Naive thymus-derived CD4-positive, alpha-beta T cell (primary cell): ENCODE measurements around the gene FPR1. TPM values are rescaled to one million over a fixed set of nuclear protein-coding genes. Genes with fewer than 3 reads are reported as not detected.

ENCODE experiments used
- ATAC-seq: fragments of 150-1000 bp; cut with Tn5 transposase; 2 replicates; pipeline ENCODE4 v1.10.0; 2021; ENCODE audit warnings: mild to moderate bottlenecking, moderate library complexity
- CTCF ChIA-PET: fragments of 350-600 bp; sonication (Branson Sonifier 250); formaldehyde crosslinking; loops from one replicate; lab custom pipeline; 2021; ENCODE audit warnings: antibody characterized with exemption; lab: Charles Lee
- POLR2A ChIA-PET: fragments of 350-600 bp; sonication (Branson Sonifier 250); formaldehyde crosslinking; loops from one replicate; lab custom pipeline; 2021; ENCODE audit warnings: antibody characterized with exemption, inconsistent platforms; lab: Charles Lee
- DNase-seq, 9 donors: peaks; one replicate each; pipeline versions ENCODE4 v3.0.0 to v3.0.0-alpha.2; 2020 to 2022; ENCODE audit warnings: mixed read lengths in 1 of 9
- H3K27ac ChIP-seq: one replicate; pipeline ENCODE4 v1.7.0; 2013; ENCODE audit warnings: mild to moderate bottlenecking, low read depth, low read length, moderate library complexity
- H3K27me3 ChIP-seq, 2 donors: one replicate each; pipeline ENCODE4 v1.7.0; 2013; ENCODE audit warnings: low read length in 2 of 2, mild to moderate bottlenecking in 2 of 2, moderate library complexity in 2 of 2; ENCODE audit not compliant: control insufficient read depth in 2 of 2, insufficient read depth in 2 of 2
- H3K36me3 ChIP-seq, 3 experiments: 1 replicate in 2 of 3; 2 replicates in 1 of 3; pipeline ENCODE4 v1.7.0; 2013; ENCODE audit warnings: low read length in 3 of 3, mild to moderate bottlenecking in 3 of 3, moderate library complexity in 1 of 3; ENCODE audit not compliant: insufficient read depth in 3 of 3, control insufficient read depth in 2 of 3
- H3K4me1 ChIP-seq, 2 donors: one replicate each; pipeline ENCODE4 v1.7.0; 2013; ENCODE audit warnings: low read length in 2 of 2, mild to moderate bottlenecking in 2 of 2, moderate library complexity in 1 of 2; ENCODE audit not compliant: control insufficient read depth in 2 of 2, insufficient read depth in 2 of 2
- H3K4me3 ChIP-seq: 2 replicates; pipeline ENCODE4 v1.7.0; 2013; ENCODE audit warnings: mild to moderate bottlenecking, low read length
- H3K9me3 ChIP-seq, 3 experiments: 1 replicate in 2 of 3; 2 replicates in 1 of 3; pipeline ENCODE4 v1.7.0; 2013; ENCODE audit warnings: low read length in 3 of 3; ENCODE audit not compliant: control insufficient read depth in 2 of 3
- H3K27ac Mint-ChIP-seq, 9 donors: one replicate each; pipeline ENCODE4 v1.8.0; 2020 to 2022; ENCODE audit warnings: mixed read lengths in 9 of 9, mild to moderate bottlenecking in 8 of 9, moderate library complexity in 5 of 9, inconsistent platforms in 2 of 9
- H3K27me3 Mint-ChIP-seq, 5 donors: one replicate each; pipeline ENCODE4 v1.8.0; 2021 to 2022; ENCODE audit warnings: mixed read lengths in 5 of 5, mild to moderate bottlenecking in 1 of 5
- H3K36me3 Mint-ChIP-seq, 5 donors: one replicate each; pipeline ENCODE4 v1.8.0; 2020 to 2022; ENCODE audit warnings: mixed read lengths in 5 of 5, mild to moderate bottlenecking in 3 of 5, inconsistent platforms in 1 of 5
- H3K4me1 Mint-ChIP-seq, 7 donors: one replicate each; pipeline ENCODE4 v1.8.0; 2020 to 2022; ENCODE audit warnings: mixed read lengths in 7 of 7, mild to moderate bottlenecking in 3 of 7, inconsistent platforms in 1 of 7
- H3K4me3 Mint-ChIP-seq, 10 donors: one replicate each; pipeline ENCODE4 v1.8.0; 2020 to 2022; ENCODE audit warnings: mild to moderate bottlenecking in 10 of 10, mixed read lengths in 10 of 10, moderate library complexity in 6 of 10, inconsistent platforms in 2 of 10
- H3K9me3 Mint-ChIP-seq, 11 donors: one replicate each; pipeline ENCODE4 v1.8.0; 2020 to 2022; ENCODE audit warnings: mixed read lengths in 11 of 11, mild to moderate bottlenecking in 4 of 11, inconsistent platforms in 1 of 11, moderate library complexity in 1 of 11
- intact Hi-C, 2 donors: fragments of 100-400 bp; cut with micrococcal nuclease; formaldehyde crosslinking; loops; one replicate each; pipeline ENCODE4 v1.15.1; 2023
- polyA plus RNA-seq, 2 donors: library from polyadenylated mRNA; unstranded; fragments of 300-500 nt; fragmentation: Illumina TruSeq; gene quantifications; one replicate each; pipeline ENCODE4 v1.2.3, GENCODE V29; 2021
- total RNA-seq, 6 experiments: library from RNA in 5 of 6; stranded (reverse) in 5 of 6; gene quantifications; 1 replicate in 5 of 6; 2 replicates in 1 of 6; pipeline ENCODE4 v1.2.3 and lab custom pipeline; 2021 to 2026

The FPR1 gene
- total and polyA plus RNA-seq, 7 experiments from 2014 or later: 0.24 to 68.2 (median 0.38) TPM; not detected in 1

DNA sequence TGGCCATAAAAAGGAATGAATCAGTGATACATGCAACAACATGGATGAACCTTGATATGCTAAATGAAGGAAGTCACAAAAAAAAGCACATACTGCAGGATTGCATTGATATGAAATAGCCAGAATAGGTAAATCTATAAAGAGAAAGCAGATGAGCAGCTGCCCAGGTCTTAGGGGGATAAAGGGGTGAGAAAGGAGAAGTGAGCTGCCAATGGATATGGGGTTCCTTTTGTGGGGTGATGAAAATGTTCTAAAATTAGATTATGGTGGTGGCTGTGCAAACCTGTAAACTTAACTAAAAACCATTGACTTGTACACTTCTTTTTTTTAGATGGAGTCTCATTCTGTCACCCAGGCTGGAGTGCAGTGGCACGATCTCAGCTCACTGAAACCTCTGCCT lies 40.0 kb downstream of the FPR1 start:
- Mint-ChIP-seq H3K9me3 (peaks cover 0 to 14% (median 1%) of the 10 kb centered on the region in 11 donors), H3K4me3 (no peak overlapping the region), H3K36me3 (peaks cover 3 to 16% (median 12%) of the 10 kb centered on the region in 5 donors), H3K27ac (no peak overlapping the region), H3K4me1 (peaks cover 0 to 31% (median 9%) of the 10 kb centered on the region in 7 donors), H3K27me3 (peaks cover 0 to 17% (median 11%) of the 10 kb centered on the region in 5 donors)
- Histone ChIP-seq H3K36me3 (peaks cover 0 to 3% (median 0%) of the 10 kb centered on the region in 3 experiments), H3K9me3 (no peaks in the 10 kb centered on the region), H3K27ac (no peak overlapping the region), H3K4me3 (no peak overlapping the region), H3K27me3 (no peaks in the 10 kb centered on the region), H3K4me1 (no peaks in the 10 kb centered on the region)
- intact Hi-C loops: no loop called here
- ChIA-PET POLR2A (no interaction called here), CTCF (no interaction called here)
- DNase-seq: no peak
- ATAC-seq: no peak

DNA sequence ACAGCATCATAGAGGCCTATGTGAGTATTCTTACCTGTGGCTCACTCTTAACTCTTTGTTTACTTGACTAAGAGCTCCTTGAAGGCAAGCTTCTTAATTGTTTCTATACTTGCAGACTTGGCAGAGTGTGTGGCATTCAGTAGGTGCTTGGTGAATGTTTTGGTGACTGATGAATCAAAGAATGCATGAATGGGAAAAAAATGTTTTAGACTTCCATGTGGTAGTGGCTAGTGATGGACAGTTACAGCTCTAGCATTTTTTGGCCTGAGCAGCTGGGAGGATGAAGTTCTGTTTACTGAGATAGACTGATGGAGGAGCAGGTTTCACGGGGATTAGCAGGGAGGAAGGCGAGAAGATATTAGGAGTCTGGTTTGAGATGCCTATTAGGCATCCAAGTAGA lies 41.5 kb downstream of the FPR1 start:
- Mint-ChIP-seq H3K27ac (no peak overlapping the region), H3K9me3 (peaks cover 0 to 5% (median 0%) of the 10 kb centered on the region in 11 donors), H3K4me1 (peaks cover 9 to 47% (median 22%) of the 10 kb centered on the region in 7 donors), H3K4me3 (no peak overlapping the region), H3K36me3 (peaks cover 4 to 28% (median 24%) of the 10 kb centered on the region in 5 donors), H3K27me3 (peaks cover 0 to 13% (median 0%) of the 10 kb centered on the region in 5 donors)
- H3K36me3 ChIP-seq: peaks cover 0 to 5% (median 0%) of the 10 kb centered on the region in 3 experiments
- POLR2A ChIA-PET: no interaction called here
- no peak overlapping the region for H3K27ac ChIP-seq
- no peaks in the 10 kb centered on the region for H3K4me1 ChIP-seq
- H3K4me3 ChIP-seq: no peak overlapping the region
- DNase-seq: no peak
- intact Hi-C loops: no loop called here
- H3K9me3 ChIP-seq: no peaks in the 10 kb centered on the region
- no peaks in the 10 kb centered on the region for H3K27me3 ChIP-seq
- CTCF ChIA-PET: no interaction called here
- ATAC-seq: no peak

DNA sequence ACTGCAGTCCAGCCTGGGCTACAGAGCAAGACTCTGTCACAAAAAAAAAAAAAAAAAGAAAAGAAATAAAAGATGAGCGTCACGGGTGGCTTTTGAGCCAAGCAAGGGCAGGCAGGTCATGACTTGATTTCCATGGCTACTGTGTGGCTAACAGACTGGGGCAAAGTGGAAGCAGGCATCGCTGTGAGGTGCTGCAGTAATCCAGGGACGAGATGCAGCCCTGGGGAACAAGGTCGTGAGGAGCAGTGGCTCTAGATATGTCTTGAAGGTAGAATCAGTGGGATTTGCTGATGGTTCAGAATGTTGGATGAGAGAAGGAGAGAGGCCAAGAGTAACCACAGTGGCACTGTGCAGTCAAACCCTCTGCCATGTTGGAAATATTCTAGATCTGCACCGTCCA lies 42.1 kb downstream of the FPR1 start:
- H3K4me3 ChIP-seq: no peak overlapping the region
- no peak overlapping the region for H3K27ac ChIP-seq
- no peaks in the 10 kb centered on the region for H3K9me3 ChIP-seq
- peaks cover 0 to 5% (median 0%) of the 10 kb centered on the region in 3 experiments for H3K36me3 ChIP-seq
- Mint-ChIP-seq H3K27ac (no peak overlapping the region), H3K36me3 (peaks cover 4 to 29% (median 25%) of the 10 kb centered on the region in 5 donors), H3K4me3 (no peak overlapping the region), H3K9me3 (peaks cover 0 to 4% (median 0%) of the 10 kb centered on the region in 11 donors), H3K4me1 (peaks cover 13 to 50% (median 26%) of the 10 kb centered on the region in 7 donors), H3K27me3 (peaks cover 0 to 13% (median 0%) of the 10 kb centered on the region in 5 donors)
- H3K4me1 ChIP-seq: peaks cover 0 to 3% of the 10 kb centered on the region in 2 donors
- H3K27me3 ChIP-seq: no peaks in the 10 kb centered on the region
- DNase-seq (no peak), ATAC-seq (no peak)
- ChIA-PET CTCF (no interaction called here), POLR2A (no interaction called here)
- intact Hi-C loops: loop anchor here (10.0 kb wide), 2 partner anchors 905 to 985 kb away; partner anchors contain the start of gene CLEC11A (in 1 of the 2)

DNA sequence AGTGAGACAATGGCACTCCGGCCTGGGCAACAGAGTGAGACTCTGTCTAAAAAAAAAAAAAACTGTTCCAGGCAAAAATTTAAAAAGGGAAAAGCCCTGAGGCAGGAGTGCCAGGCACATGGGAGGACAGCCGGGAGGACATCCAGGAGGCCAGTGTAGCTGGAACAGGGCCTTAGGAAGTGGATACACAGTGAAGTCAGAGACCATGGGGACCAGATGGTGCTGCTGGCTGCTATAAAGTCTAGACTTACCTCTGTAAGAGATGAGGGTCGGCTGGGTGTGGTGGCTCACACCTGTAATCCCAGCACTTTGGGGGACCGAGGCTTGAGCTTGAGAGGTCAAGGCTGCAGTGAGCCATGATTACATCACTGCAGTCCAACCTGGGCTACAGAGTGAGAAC lies 42.9 kb downstream of the FPR1 start:
- Histone ChIP-seq H3K9me3 (no peaks in the 10 kb centered on the region), H3K27ac (no peak overlapping the region), H3K4me3 (no peak overlapping the region), H3K36me3 (peaks cover 0 to 9% (median 0%) of the 10 kb centered on the region in 3 experiments), H3K4me1 (peaks cover 0 to 3% of the 10 kb centered on the region in 2 donors), H3K27me3 (no peaks in the 10 kb centered on the region)
- Mint-ChIP-seq H3K4me1 (peaks cover 16 to 50% (median 28%) of the 10 kb centered on the region in 7 donors), H3K36me3 (peaks cover 4 to 29% (median 25%) of the 10 kb centered on the region in 5 donors), H3K4me3 (no peak overlapping the region), H3K9me3 (peaks cover 0 to 4% (median 0%) of the 10 kb centered on the region in 11 donors), H3K27me3 (peaks cover 0 to 13% (median 0%) of the 10 kb centered on the region in 5 donors), H3K27ac (no peak overlapping the region)
- ATAC-seq (no peak), DNase-seq (no peak)
- ChIA-PET CTCF (no interaction called here), POLR2A (no interaction called here)
- intact Hi-C loops: loop anchor here (10.0 kb wide), 2 partner anchors 904 to 984 kb away; partner anchors contain the start of gene CLEC11A (in 1 of the 2)

DNA sequence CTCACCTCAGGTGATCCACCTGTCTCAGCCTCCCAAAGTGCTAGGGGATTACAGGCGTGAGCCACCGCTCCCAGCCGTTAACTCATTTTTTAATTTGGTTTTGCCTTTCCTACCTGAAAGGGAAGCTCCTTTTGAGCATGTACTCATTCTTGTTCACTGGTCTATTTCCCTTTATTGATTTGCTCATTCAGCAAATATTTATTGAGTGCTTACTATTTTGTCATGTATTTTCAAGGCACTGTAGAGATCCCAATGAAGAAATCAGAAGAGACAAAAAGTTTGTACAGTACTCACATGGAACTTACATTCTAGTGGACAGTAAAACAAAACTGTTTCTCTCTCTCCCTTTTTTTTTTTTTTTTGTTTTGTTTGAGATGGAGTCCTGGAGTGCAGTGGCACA lies 44.8 kb downstream of the FPR1 start:
- Histone ChIP-seq H3K4me1 (peaks cover 3 to 9% of the 10 kb centered on the region in 2 donors), H3K9me3 (no peaks in the 10 kb centered on the region), H3K27me3 (no peaks in the 10 kb centered on the region), H3K4me3 (no peak overlapping the region), H3K36me3 (peaks cover 0 to 9% (median 0%) of the 10 kb centered on the region in 3 experiments), H3K27ac (no peak overlapping the region)
- CTCF ChIA-PET: no interaction called here
- Mint-ChIP-seq H3K27ac (peak overlapping the region in 1 of 9 donors; percentile 87), H3K36me3 (peaks cover 0 to 24% (median 22%) of the 10 kb centered on the region in 5 donors), H3K4me3 (peak overlapping the region in 1 of 10 donors; percentile 17), H3K4me1 (peaks cover 29 to 58% (median 40%) of the 10 kb centered on the region in 7 donors), H3K9me3 (peaks cover 0 to 7% (median 0%) of the 10 kb centered on the region in 11 donors), H3K27me3 (peaks cover 0 to 20% (median 0%) of the 10 kb centered on the region in 5 donors)
- POLR2A ChIA-PET: no interaction called here
- no peak for DNase-seq
- no peak for ATAC-seq
- intact Hi-C loops: loop anchor here (10.0 kb wide), 2 partner anchors 902 to 982 kb away; partner anchors contain the start of gene CLEC11A (in 1 of the 2)

DNA sequence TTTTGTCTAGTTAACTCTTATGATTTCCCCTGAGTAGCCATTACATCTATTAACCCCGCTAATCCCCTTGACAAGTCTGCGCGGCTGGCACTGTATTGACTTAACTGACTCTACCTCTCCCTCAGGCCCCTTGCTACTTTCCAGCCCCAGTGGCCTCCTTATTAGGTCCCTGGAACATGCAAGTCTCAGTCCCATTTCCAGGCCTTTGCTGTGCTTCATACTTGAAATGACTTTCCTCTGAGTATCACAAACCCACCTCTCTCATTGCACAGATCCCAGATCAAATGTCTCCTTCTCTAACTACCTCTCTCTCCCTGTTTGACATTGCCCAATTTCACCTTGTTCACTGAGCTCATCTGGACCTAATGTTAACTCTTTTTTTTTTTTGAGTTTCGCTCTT lies 45.4 kb downstream of the FPR1 start:
- H3K27ac Mint-ChIP-seq: peak overlapping the region; percentile 21 to 90 (median 66)
- Histone ChIP-seq H3K36me3 (peaks cover 0 to 9% (median 0%) of the 10 kb centered on the region in 3 experiments), H3K4me3 (no peak overlapping the region), H3K27me3 (no peaks in the 10 kb centered on the region), H3K27ac (no peak overlapping the region), H3K4me1 (peaks cover 3 to 9% of the 10 kb centered on the region in 2 donors), H3K9me3 (no peaks in the 10 kb centered on the region)
- H3K4me3 Mint-ChIP-seq: peak overlapping the region; percentile 17 to 90 (median 68)
- peaks cover 29 to 58% (median 43%) of the 10 kb centered on the region in 7 donors for H3K4me1 Mint-ChIP-seq
- ATAC-seq (no peak), DNase-seq (no peak)
- peaks cover 0 to 26% (median 21%) of the 10 kb centered on the region in 5 donors for H3K36me3 Mint-ChIP-seq
- CTCF ChIA-PET: no interaction called here
- intact Hi-C loops: loop anchor here (10.0 kb wide), 2 partner anchors 901 to 981 kb away; partner anchors contain the start of gene CLEC11A (in 1 of the 2)
- POLR2A ChIA-PET: no interaction called here
- H3K27me3 Mint-ChIP-seq: peaks cover 0 to 20% (median 0%) of the 10 kb centered on the region in 5 donors
- peaks cover 0 to 7% (median 0%) of the 10 kb centered on the region in 11 donors for H3K9me3 Mint-ChIP-seq
